Stimulated activated CD8-positive, alpha-beta memory T cell treated with anti-CD3 and anti-CD28 coated beads, Interleukin-7, amount 100 ng/mL, for 24 hours (primary cell): ENCODE measurements around the gene FSTL4.

Experiments
- DNase-seq: peaks from one replicate; pipeline ENCODE4 v3.0.0-alpha.2; 2020; ENCODE audit warnings: low read depth

FSTL4 gene

GRCh38 chr5:133514456-133514855 lies 97.9 kb downstream of the FSTL4 start:
- DNase-seq = no peak

- no peak for DNase-seq
Measured at GRCh38 chr5:133512896-133513295, 99.4 kb downstream of the FSTL4 start.

- DNase-seq = no peak
Measured at GRCh38 chr5:133511653-133512235, 100.6 kb downstream of the FSTL4 start.

GRCh38 chr5:133510634-133511262 lies 101.6 kb downstream of the FSTL4 start:
- no peak for DNase-seq

GRCh38 chr5:133509742-133510079 lies 102.6 kb downstream of the FSTL4 start:
- DNase-seq = no peak

GRCh38 chr5:133508845-133509741 lies 103.2 kb downstream of the FSTL4 start:
- no peak for DNase-seq

- DNase-seq = no peak
Measured at GRCh38 chr5:133508331-133508730, 104.0 kb downstream of the FSTL4 start.

GRCh38 chr5:133506181-133506580 lies 106.2 kb downstream of the FSTL4 start:
- no peak for DNase-seq

GRCh38 chr5:133503511-133503910 lies 108.8 kb downstream of the FSTL4 start:
- no peak for DNase-seq

- no peak for DNase-seq
Measured at GRCh38 chr5:133499895-133500294, 112.4 kb downstream of the FSTL4 start.

- DNase-seq = no peak
Measured at GRCh38 chr5:133497608-133498348, 114.6 kb downstream of the FSTL4 start.

GRCh38 chr5:133496631-133497030 lies 115.7 kb downstream of the FSTL4 start:
- no peak for DNase-seq

- DNase-seq = no peak
Measured at GRCh38 chr5:133494923-133495246, 117.5 kb downstream of the FSTL4 start.

GRCh38 chr5:133494232-133494922 lies 118.0 kb downstream of the FSTL4 start:
- DNase-seq = no peak

GRCh38 chr5:133489632-133490031 lies 122.7 kb downstream of the FSTL4 start:
- no peak for DNase-seq

- DNase-seq = no peak
Measured at GRCh38 chr5:133487093-133487492, 125.2 kb downstream of the FSTL4 start.

- DNase-seq = no peak
Measured at GRCh38 chr5:133485468-133485867, 126.9 kb downstream of the FSTL4 start.

- no peak for DNase-seq
Measured at GRCh38 chr5:133483406-133484090, 128.8 kb downstream of the FSTL4 start.

- no peak for DNase-seq
Measured at GRCh38 chr5:133482028-133482427, 130.3 kb downstream of the FSTL4 start.

- no peak for DNase-seq
Measured at GRCh38 chr5:133480866-133481265, 131.5 kb downstream of the FSTL4 start.

- DNase-seq = no peak
Measured at GRCh38 chr5:133480366-133480765, 132.0 kb downstream of the FSTL4 start.
